GM19025 (cell line): Measurements from ENCODE around the gene NME7.
"Not testable (repeated sequence)": the region's sequence is repeated elsewhere in the genome, so short reads cannot be mapped to it uniquely, and the experiment has no call there.

ENCODE experiments used
- ATAC-seq: cut with Tn5 transposase; IDR thresholded peaks from one replicate; pipeline ENCODE4 v1.9.1; 2021; ENCODE audit warnings: mild to moderate bottlenecking, low read depth, moderate library complexity; ENCODE audit not compliant: unreplicated experiment

The NME7 gene

GRCh38 chr1:169367686-169368405, at the start of gene NME7, which contains the start of gene BLZF1:
Gene NME7, minus strand, starts transcription at chr1:169367797. Its CDS starts 87 bp downstream, at chr1:169367710.
Gene BLZF1, plus strand, starts transcription at chr1:169368195. Its CDS starts 1,328 bp downstream, at chr1:169369523.
- ATAC-seq = peak; percentile 98

DNA sequence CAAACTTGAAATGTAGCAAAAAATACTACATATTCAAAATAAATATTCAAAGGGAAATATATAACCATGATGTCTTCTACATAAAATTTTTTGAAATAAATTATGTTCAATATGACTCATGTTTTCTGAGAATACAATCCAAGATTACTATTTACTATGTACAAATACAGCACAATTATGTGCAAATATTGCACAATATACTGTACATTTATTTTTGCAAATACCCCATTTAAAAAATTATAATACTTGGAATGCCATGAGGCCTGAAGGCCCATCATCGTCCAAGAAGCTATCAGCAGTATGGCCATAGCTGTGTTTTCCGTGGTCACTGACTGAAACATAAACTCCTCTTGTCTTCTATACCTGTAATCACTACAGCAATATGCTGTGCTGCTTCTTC, 47.4 kb upstream of the NME7 start:
- no peak for ATAC-seq

- not testable (repeated sequence) for ATAC-seq
Measured at GRCh38 chr1:169408340-169408739, 40.7 kb upstream of the NME7 start.

- ATAC-seq = not testable (repeated sequence)
Measured at GRCh38 chr1:169402578-169402977, 35.0 kb upstream of the NME7 start.

DNA sequence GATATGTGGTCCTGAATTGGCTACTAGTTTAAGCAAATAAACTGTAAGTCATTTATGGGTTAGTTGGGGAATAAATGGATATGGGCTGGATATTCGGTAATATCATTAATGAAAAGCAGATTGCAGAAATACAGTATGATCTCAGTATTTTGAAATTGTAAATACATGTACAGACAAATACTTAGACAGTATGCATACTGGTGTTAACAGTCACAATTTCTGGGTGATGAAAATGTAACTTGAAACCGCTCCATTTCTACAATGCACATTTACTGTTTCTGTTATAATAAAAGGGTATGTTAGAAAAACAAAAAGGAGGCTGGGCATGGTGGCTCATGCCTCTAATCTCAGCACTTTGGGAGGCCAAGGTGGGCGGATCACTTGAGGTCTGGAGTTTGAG, 28.4 kb upstream of the NME7 start:
- no peak for ATAC-seq

- ATAC-seq = no peak
Measured at GRCh38 chr1:169392406-169392805, 24.8 kb upstream of the NME7 start.

DNA sequence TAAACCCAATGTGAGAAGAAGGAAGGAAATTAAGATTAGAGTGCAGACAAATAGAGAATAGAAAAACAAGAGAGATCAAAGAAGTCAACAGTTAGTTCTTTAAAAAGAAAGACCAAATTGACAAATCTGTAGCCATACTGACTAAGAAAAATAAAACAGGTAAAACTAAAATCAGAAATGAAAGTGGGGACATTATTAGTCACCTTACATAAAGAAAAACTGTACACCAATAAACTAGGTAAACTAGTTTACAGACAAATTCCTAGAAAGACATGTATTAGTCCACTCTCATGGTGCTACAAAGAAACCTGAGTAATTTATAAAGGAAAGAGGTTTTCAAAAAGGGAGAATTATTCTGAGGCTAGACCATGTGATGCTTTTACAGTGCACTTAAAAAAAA, 22.7 kb upstream of the NME7 start:
- ATAC-seq = peak; percentile 71

DNA sequence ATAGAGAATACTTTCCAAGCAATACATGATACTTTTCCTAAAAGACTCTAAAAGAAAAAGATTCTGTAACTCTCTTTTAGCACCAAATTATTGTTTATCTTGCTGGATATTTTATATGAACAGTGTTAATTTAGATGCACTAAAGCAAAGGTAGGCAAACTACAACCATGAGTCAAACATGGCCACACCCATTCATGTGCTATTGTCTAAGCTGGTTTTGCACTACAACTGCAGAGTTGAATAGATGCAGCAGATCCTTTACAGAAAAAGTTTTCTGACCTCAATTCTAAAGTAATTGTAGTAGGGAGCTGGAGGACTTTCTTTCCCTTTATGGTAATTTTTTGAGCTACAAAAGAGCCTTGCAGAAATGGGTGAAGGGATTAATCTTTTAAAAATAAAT, 19.8 kb upstream of the NME7 start:
- no peak for ATAC-seq

- ATAC-seq = no peak
Measured at GRCh38 chr1:169383449-169383848, 15.9 kb upstream of the NME7 start.

DNA sequence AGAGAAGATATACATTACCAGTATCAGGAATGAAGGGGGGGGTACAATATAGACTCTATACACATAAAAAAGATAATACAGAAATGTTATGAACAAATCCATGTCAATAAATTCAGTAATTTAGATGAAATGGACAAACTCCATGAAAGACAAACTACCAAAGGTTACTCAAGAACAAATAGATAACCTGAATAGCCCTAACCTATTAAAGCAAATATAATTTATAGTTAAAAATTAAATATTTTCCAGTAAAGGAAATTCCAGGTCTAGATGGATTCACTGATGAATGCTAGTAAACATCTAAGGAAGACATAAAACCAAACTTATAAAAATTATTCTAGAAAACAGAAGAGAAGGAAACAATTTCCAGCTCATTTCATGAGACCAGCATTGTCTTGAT, 13.6 kb upstream of the NME7 start:
- ATAC-seq = no peak

DNA sequence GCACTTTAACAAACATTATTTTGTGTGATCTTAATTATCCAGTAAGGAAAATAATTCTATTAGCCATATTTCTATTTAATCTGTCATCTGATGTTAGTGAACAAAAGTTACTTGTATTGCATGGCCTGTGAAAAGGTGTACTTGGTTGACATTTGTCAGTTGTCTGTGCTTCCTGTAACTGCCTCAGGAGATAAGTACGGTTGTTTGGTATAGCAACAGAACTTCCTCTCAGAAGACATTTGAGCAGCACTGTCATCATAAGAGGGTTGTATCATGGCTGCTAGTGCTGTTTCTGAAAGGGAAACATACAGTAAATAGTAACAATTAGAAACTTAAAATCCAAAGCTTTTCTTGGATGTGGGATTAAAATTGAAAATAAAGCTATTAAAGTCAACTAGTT, 3.8 kb upstream of the NME7 start:
- no peak for ATAC-seq

DNA sequence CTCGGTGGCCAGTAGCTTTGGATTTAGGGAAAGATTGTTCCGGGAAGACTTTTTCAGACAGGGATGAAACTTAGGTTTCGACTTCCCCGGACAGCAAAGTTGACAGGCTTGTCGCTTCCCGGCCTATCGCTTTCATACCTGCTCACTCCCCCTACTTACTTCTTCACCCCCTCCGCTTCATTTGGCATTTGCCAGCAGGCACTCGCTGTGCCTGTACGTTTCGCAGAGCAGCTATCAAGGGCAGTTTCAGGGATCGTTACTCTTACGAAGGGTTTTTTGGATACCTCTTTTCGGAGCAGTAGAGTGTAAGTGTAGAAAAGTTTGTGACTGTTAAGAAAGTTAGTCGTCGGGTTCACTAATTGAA, 791 bp upstream of the NME7 start:
- ATAC-seq = no peak

- no peak for ATAC-seq
Measured at GRCh38 chr1:169367096-169367685, 406 bp downstream of the NME7 start.

DNA sequence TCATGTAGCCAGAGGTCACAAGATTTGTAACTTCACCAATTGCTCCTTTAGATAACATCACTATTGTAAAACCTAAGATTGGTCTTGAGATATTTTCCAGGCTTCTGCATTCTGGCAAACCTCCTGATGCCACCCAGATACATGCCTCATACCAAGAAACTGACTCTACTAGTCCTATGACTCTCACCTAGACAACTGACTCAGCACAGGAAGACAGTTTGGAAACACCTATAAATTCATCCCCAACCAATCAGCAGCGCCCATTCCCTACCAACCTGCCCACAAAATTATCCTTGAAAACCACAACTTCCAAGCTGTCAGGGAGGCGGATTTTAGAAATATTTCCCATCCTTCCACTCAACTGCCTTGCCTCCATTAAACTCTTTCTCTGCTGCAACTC, 2.6 kb downstream of the NME7 start:
- no peak for ATAC-seq

DNA sequence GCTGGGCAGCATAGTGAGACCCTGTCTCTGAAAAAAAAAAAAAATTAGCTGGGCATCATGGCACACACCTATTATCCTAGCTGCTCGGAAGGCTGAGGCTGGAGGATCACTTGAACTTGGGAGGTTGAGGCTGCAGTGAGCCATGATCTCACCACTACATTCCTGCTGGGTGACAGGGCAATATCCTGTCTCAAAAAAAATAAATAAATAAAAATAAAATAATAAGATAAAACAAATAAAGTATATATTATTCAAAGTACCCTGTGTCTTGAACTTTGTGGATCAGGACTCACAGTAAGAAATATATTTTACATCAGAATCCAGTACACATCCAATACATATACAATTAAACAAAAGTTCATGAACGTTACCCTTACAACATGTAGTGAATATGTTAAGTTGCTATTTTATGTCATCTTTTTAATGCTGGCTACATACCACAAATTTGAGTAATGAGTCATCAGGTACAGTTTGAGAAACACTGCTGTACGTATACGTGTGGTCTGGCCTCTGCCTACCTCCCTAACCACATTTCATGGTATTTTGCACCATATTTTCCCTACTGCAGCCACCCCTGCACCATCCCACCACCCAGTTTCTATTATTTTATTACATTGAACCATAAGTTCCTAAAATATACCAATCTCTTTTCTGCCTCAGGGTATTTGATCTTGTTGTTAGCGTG, 4.4 kb downstream of the NME7 start:
- ATAC-seq = no peak

- no peak for ATAC-seq
Measured at GRCh38 chr1:169361281-169361680, 6.3 kb downstream of the NME7 start.

GRCh38 chr1:169360415-169360814, 7.2 kb downstream of the NME7 start:
- no peak for ATAC-seq

GRCh38 chr1:169348383-169349036, 19.1 kb downstream of the NME7 start:
- ATAC-seq = no peak

DNA sequence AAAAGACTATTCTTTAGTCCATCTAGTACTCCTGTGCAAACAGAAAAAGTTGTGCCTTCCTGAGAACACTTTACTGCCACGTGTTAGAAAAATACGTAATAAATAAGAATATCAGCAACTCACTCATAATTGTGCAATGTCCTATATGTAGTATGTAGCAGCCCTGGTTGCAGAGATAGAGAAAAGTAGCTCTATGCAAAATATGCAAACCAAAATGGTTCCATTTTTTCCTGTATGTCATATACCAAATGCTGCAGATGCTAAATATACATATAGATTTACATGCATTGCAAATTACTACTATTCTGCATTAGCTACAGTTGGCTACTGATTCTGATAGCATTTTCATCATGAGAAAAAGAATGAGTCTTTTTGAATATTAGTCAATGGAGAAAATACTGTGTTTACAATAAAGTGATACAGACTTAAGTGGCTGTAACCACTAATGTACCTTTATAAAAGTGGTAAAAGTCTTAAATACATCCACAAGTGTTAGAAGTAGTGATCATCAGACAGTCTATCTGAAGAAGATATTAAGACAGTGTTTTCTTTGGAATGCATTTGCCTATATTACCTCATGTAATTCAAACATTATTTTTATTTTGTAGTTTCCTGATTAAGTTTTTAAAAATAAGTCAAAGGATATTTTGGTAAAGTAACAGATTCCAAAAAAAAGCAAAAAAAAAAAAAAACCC, 19.8 kb downstream of the NME7 start:
- no peak for ATAC-seq

DNA sequence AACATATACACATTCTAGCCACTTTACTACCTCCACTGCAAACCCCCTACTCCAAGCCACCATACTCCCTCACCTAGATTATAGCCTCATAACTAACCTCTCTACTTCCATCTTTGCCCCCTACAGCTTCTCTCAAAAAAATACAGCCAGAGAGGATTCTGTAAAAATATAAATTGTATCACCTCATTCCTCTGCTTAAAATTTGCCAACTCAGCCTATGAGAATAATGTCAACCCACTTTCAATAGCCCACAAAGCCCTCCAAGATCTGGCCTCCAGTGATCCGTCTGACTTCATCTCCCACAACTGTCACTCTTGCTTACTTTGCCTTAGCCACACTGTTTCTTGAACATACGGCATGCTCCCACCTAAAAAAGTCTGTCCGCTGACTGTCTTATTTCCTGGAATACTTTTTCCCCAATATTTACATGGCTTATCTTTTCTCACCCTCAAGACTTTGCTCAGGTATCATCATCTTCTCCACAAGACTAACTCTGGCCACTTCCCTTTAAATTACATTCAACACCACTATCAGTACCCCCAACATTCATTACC, 21.5 kb downstream of the NME7 start:
- no peak for ATAC-seq
